MCF 10A (cell line): ENCODE measurements around the gene KLK11. TPM values are rescaled to one million over a fixed set of nuclear protein-coding genes. Genes with fewer than 3 reads are reported as not detected.

Experiments used
- BruUV-seq: library from RNA; stranded (reverse); fragments of 400-500 nt; replicated peaks from 2 replicates; lab custom pipeline; 2021; lab: Mats Ljungman, UMichigan
- CTCF ChIA-PET: fragments of 300-600 bp; sonication (Branson Sonifier 250); formaldehyde crosslinking; extraction: SDS; loops from one replicate; lab custom pipeline; 2021; ENCODE audit warnings: antibody characterized with exemption, inconsistent platforms; lab: Yijun Ruan, JAX
- POLR2A ChIA-PET: fragments of 300-600, 350-650 bp; sonication (Branson Sonifier 250); formaldehyde crosslinking; extraction: SDS; loops from one replicate; lab custom pipeline; 2020; ENCODE audit warnings: antibody characterized with exemption, inconsistent platforms; lab: Yijun Ruan, JAX
- DNase-seq: peaks from one replicate; pipeline ENCODE4 v3.0.0-alpha.2; 2018; ENCODE audit not compliant: unreplicated experiment
- H3K27ac Mint-ChIP-seq: one replicate; pipeline ENCODE4 v1.8.0; 2022; ENCODE audit warnings: mild to moderate bottlenecking, low read depth, mixed read lengths; ENCODE audit not compliant: unreplicated experiment
- H3K27me3 Mint-ChIP-seq: one replicate; pipeline ENCODE4 v1.8.0; 2022; ENCODE audit warnings: mixed read lengths; ENCODE audit not compliant: insufficient read depth, unreplicated experiment
- H3K36me3 Mint-ChIP-seq: one replicate; pipeline ENCODE4 v1.8.0; 2022; ENCODE audit warnings: mild to moderate bottlenecking, moderate library complexity, mixed read lengths; ENCODE audit not compliant: insufficient read depth, unreplicated experiment
- H3K4me1 Mint-ChIP-seq: one replicate; pipeline ENCODE4 v1.8.0; 2022; ENCODE audit warnings: mixed read lengths; ENCODE audit not compliant: insufficient read depth, unreplicated experiment
- H3K4me3 Mint-ChIP-seq: one replicate; pipeline ENCODE4 v1.8.0; 2022; ENCODE audit warnings: mild to moderate bottlenecking, moderate library complexity, mixed read lengths; ENCODE audit not compliant: unreplicated experiment
- H3K9me3 Mint-ChIP-seq: one replicate; pipeline ENCODE4 v1.8.0; 2022; ENCODE audit warnings: mixed read lengths; ENCODE audit not compliant: unreplicated experiment
- CTCF ChIP-seq: fragments of 200-600 bp; IDR thresholded peaks from one replicate; pipeline ENCODE4 v1.8.0; 2022; ENCODE audit warnings: antibody characterized with exemption, mild to moderate bottlenecking; ENCODE audit not compliant: unreplicated experiment
- intact Hi-C: fragments of 100-400 bp; cut with micrococcal nuclease; formaldehyde crosslinking; loops from 2 replicates; pipeline ENCODE4 v1.14.1; 2022
- total RNA-seq: library from RNA; stranded (reverse); gene quantifications from 2 replicates; pipeline ENCODE4 v1.2.3, GENCODE V29; 2022

The KLK11 gene
- total RNA-seq, 1 experiment from 2014 or later = not detected

GRCh38 chr19:51063664-51064063 is 37.2 kb upstream of the KLK11 start:
- H3K4me1 Mint-ChIP-seq = no peaks in the 10 kb centered on the region
- peaks cover 32% of the 10 kb centered on the region for H3K9me3 Mint-ChIP-seq
- no TSS peak for BruUV-seq
- intact Hi-C loops = no loop called here
- no peak for TF ChIP-seq CTCF
- no peak overlapping the region for H3K27ac Mint-ChIP-seq
- H3K36me3 Mint-ChIP-seq = no peaks in the 10 kb centered on the region
- POLR2A ChIA-PET = no interaction called here
- DNase-seq = no peak
- H3K27me3 Mint-ChIP-seq = no peaks in the 10 kb centered on the region
- H3K4me3 Mint-ChIP-seq = no peak overlapping the region
- CTCF ChIA-PET = interaction anchor here (0.6 to 0.7 kb wide), 2 partner anchors 61 to 598 kb away, joined by 3 read pairs; no protein-coding TSS in a partner anchor

- no peak for TF ChIP-seq CTCF
- no TSS peak for BruUV-seq
- Mint-ChIP-seq H3K27me3 (no peaks in the 10 kb centered on the region), H3K4me1 (no peaks in the 10 kb centered on the region), H3K4me3 (no peak overlapping the region), H3K9me3 (peaks cover 33% of the 10 kb centered on the region), H3K36me3 (no peaks in the 10 kb centered on the region), H3K27ac (no peak overlapping the region)
- intact Hi-C loops = no loop called here
- POLR2A ChIA-PET = no interaction called here
- CTCF ChIA-PET = no interaction called here
- DNase-seq = no peak
Observed at GRCh38 chr19:51060973-51061372, 34.6 kb upstream of the KLK11 start.

GRCh38 chr19:51060336-51060735 is 33.9 kb upstream of the KLK11 start:
- H3K36me3 Mint-ChIP-seq = no peaks in the 10 kb centered on the region
- no TSS peak for BruUV-seq
- H3K4me3 Mint-ChIP-seq = no peak overlapping the region
- DNase-seq = no peak
- no peaks in the 10 kb centered on the region for H3K27me3 Mint-ChIP-seq
- intact Hi-C loops = no loop called here
- POLR2A ChIA-PET = no interaction called here
- no peaks in the 10 kb centered on the region for H3K4me1 Mint-ChIP-seq
- H3K27ac Mint-ChIP-seq = no peak overlapping the region
- peaks cover 35% of the 10 kb centered on the region for H3K9me3 Mint-ChIP-seq
- no peak for TF ChIP-seq CTCF
- CTCF ChIA-PET = interaction anchor here (0.6 kb wide), 1 partner anchor 23 kb away, joined by 3 read pairs; no protein-coding TSS in a partner anchor

GRCh38 chr19:51059715-51060114 is 33.3 kb upstream of the KLK11 start:
- Mint-ChIP-seq H3K27me3 (no peaks in the 10 kb centered on the region), H3K27ac (no peak overlapping the region), H3K4me1 (no peaks in the 10 kb centered on the region), H3K36me3 (no peaks in the 10 kb centered on the region), H3K4me3 (no peak overlapping the region), H3K9me3 (peaks cover 38% of the 10 kb centered on the region)
- no peak for DNase-seq
- CTCF ChIA-PET = interaction anchor here (0.6 kb wide), 1 partner anchor 22 kb away, joined by 3 read pairs; no protein-coding TSS in a partner anchor
- BruUV-seq = no TSS peak
- POLR2A ChIA-PET = no interaction called here
- intact Hi-C loops = no loop called here
- TF ChIP-seq CTCF = no peak
